MCF 10A (cell line): ENCODE measurements around the gene RIC8B. TPM values are rescaled to one million over a fixed set of nuclear protein-coding genes. Genes with fewer than 3 reads are reported as not detected.

Experiments
- BruUV-seq: library from RNA; stranded (reverse); fragments of 400-500 nt; replicated peaks from 2 replicates; lab custom pipeline; 2021; lab: Mats Ljungman, UMichigan
- CTCF ChIA-PET: fragments of 300-600 bp; sonication (Branson Sonifier 250); formaldehyde crosslinking; extraction: SDS; loops from one replicate; lab custom pipeline; 2021; ENCODE audit warnings: antibody characterized with exemption, inconsistent platforms; lab: Yijun Ruan, JAX
- POLR2A ChIA-PET: fragments of 300-600, 350-650 bp; sonication (Branson Sonifier 250); formaldehyde crosslinking; extraction: SDS; loops from one replicate; lab custom pipeline; 2020; ENCODE audit warnings: antibody characterized with exemption, inconsistent platforms; lab: Yijun Ruan, JAX
- DNase-seq: peaks from one replicate; pipeline ENCODE4 v3.0.0-alpha.2; 2018; ENCODE audit not compliant: unreplicated experiment
- H3K27ac Mint-ChIP-seq: one replicate; pipeline ENCODE4 v1.8.0; 2022; ENCODE audit warnings: mild to moderate bottlenecking, low read depth, mixed read lengths; ENCODE audit not compliant: unreplicated experiment
- H3K27me3 Mint-ChIP-seq: one replicate; pipeline ENCODE4 v1.8.0; 2022; ENCODE audit warnings: mixed read lengths; ENCODE audit not compliant: insufficient read depth, unreplicated experiment
- H3K36me3 Mint-ChIP-seq: one replicate; pipeline ENCODE4 v1.8.0; 2022; ENCODE audit warnings: mild to moderate bottlenecking, moderate library complexity, mixed read lengths; ENCODE audit not compliant: insufficient read depth, unreplicated experiment
- H3K4me1 Mint-ChIP-seq: one replicate; pipeline ENCODE4 v1.8.0; 2022; ENCODE audit warnings: mixed read lengths; ENCODE audit not compliant: insufficient read depth, unreplicated experiment
- H3K4me3 Mint-ChIP-seq: one replicate; pipeline ENCODE4 v1.8.0; 2022; ENCODE audit warnings: mild to moderate bottlenecking, moderate library complexity, mixed read lengths; ENCODE audit not compliant: unreplicated experiment
- H3K9me3 Mint-ChIP-seq: one replicate; pipeline ENCODE4 v1.8.0; 2022; ENCODE audit warnings: mixed read lengths; ENCODE audit not compliant: unreplicated experiment
- intact Hi-C: fragments of 100-400 bp; cut with micrococcal nuclease; formaldehyde crosslinking; loops from 2 replicates; pipeline ENCODE4 v1.14.1; 2022
- total RNA-seq: library from RNA; stranded (reverse); gene quantifications from 2 replicates; pipeline ENCODE4 v1.2.3, GENCODE V29; 2022
- TF ChIP-seq, protein P1 (sequence below): fragments of 200-600 bp; IDR thresholded peaks from one replicate; pipeline ENCODE4 v1.8.0; 2022; ENCODE audit warnings: antibody characterized with exemption, mild to moderate bottlenecking; ENCODE audit not compliant: unreplicated experiment

Gene RIC8B
- total RNA-seq, 1 experiment from 2014 or later, result 10.0 TPM

DNA sequence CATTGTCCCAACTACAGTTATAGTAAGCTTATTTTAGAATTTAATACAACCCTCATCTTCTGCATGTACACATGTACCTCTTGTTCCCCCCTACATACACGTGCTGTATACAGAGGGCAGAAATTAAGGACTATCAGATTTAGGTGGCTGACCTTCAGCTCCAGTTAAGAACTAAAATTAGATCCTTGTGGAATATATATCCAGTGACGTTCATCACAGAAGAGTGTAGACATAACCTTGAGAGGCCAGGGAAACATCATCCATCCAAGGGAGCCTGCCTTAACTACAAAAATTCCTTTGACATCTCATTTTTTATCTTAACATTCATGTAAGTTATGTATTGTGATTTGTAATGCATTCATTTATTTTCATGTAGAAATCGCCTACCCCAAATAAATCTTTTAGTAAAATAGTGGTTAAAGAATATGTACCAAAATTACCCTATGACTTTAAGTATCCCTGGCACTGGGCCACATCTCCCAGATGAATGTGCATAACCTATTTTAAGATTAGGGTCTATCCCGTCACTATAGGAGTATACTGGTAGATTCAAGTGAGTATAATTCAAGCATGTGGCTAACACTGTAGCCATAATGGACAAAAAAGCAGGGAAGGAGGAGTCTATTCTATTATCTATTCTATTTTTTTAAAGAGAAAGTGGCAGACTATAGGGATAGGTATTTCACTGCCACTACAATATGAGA lies 27.5 kb downstream of the RIC8B start:
- Mint-ChIP-seq H3K9me3 (no peaks in the 10 kb centered on the region), H3K4me1 (no peaks in the 10 kb centered on the region), H3K27ac (no peak overlapping the region), H3K4me3 (no peak overlapping the region), H3K36me3 (peaks cover 5% of the 10 kb centered on the region), H3K27me3 (no peaks in the 10 kb centered on the region)
- no peak for DNase-seq
- intact Hi-C loops, result no loop called here
- no TSS peak for BruUV-seq
- TF ChIP-seq, protein P1, sequence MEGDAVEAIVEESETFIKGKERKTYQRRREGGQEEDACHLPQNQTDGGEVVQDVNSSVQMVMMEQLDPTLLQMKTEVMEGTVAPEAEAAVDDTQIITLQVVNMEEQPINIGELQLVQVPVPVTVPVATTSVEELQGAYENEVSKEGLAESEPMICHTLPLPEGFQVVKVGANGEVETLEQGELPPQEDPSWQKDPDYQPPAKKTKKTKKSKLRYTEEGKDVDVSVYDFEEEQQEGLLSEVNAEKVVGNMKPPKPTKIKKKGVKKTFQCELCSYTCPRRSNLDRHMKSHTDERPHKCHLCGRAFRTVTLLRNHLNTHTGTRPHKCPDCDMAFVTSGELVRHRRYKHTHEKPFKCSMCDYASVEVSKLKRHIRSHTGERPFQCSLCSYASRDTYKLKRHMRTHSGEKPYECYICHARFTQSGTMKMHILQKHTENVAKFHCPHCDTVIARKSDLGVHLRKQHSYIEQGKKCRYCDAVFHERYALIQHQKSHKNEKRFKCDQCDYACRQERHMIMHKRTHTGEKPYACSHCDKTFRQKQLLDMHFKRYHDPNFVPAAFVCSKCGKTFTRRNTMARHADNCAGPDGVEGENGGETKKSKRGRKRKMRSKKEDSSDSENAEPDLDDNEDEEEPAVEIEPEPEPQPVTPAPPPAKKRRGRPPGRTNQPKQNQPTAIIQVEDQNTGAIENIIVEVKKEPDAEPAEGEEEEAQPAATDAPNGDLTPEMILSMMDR, result no peak
- POLR2A ChIA-PET, result interaction anchor here (0.7 to 1.3 kb wide), 3 partner anchors 11 to 426 kb away, joined by 3 to 4 read pairs (median 4); no protein-coding TSS in a partner anchor
- CTCF ChIA-PET, result interaction anchor here (0.9 to 1.3 kb wide), 2 partner anchors 27 to 39 kb away, joined by 4 read pairs; no protein-coding TSS in a partner anchor

DNA sequence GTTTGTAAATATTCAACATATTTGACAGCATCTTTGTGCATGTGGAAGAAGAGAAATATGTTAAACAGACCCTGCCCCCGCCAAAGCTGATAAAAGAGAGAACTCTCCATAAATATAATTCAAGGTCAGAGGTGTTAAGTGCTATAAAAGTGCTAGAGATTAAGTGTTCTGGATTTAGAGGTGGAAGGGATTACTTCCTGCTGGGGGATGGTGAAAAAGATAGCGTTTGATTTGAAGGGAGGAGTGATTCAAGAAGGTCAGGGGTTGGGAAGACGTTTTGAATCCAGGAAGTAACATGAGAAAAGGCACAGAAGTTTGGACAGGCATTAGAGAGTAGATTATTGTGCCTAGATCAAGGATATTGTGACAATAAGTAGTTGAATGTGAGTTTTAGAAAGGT lies 30.2 kb downstream of the RIC8B start:
- Mint-ChIP-seq H3K36me3 (no peaks in the 10 kb centered on the region), H3K27ac (no peak overlapping the region), H3K9me3 (no peaks in the 10 kb centered on the region), H3K27me3 (no peaks in the 10 kb centered on the region), H3K4me1 (no peaks in the 10 kb centered on the region), H3K4me3 (no peak overlapping the region)
- ChIA-PET POLR2A (no interaction called here), CTCF (interaction anchor here (0.6 kb wide), 1 partner anchor 15 kb away, joined by 3 read pairs; no protein-coding TSS in a partner anchor)
- no peak for DNase-seq
- intact Hi-C loops, result no loop called here
- TF ChIP-seq, protein P1, result no peak
- no TSS peak for BruUV-seq

DNA sequence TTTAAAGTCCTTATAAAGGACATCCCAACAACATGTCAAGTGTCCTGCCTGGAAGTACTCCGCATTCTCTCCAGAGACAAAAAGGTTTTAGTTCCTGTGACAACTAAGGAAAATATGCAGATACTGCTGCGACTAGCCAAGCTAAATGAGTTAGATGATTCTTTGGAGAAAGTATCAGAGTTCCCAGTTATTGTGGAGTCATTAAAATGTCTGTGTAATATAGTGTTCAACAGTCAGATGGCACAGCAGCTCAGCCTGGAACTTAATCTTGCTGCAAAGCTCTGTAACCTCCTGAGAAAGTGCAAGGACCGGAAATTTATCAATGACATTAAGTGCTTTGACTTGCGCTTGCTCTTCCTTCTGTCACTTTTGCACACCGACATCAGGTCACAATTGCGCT lies 40.2 kb downstream of the RIC8B start:
- TF ChIP-seq, protein P1, result no peak
- H3K36me3 Mint-ChIP-seq, result peaks cover 12% of the 10 kb centered on the region
- no TSS peak for BruUV-seq
- no peaks in the 10 kb centered on the region for H3K9me3 Mint-ChIP-seq
- no peak for DNase-seq
- ChIA-PET POLR2A (no interaction called here), CTCF (interaction anchor here (0.5 kb wide), 1 partner anchor 27 kb away, joined by 5 read pairs; no protein-coding TSS in a partner anchor)
- intact Hi-C loops, result no loop called here
- no peaks in the 10 kb centered on the region for H3K4me1 Mint-ChIP-seq
- H3K27ac Mint-ChIP-seq, result no peak overlapping the region
- H3K27me3 Mint-ChIP-seq, result no peaks in the 10 kb centered on the region
- no peak overlapping the region for H3K4me3 Mint-ChIP-seq

DNA sequence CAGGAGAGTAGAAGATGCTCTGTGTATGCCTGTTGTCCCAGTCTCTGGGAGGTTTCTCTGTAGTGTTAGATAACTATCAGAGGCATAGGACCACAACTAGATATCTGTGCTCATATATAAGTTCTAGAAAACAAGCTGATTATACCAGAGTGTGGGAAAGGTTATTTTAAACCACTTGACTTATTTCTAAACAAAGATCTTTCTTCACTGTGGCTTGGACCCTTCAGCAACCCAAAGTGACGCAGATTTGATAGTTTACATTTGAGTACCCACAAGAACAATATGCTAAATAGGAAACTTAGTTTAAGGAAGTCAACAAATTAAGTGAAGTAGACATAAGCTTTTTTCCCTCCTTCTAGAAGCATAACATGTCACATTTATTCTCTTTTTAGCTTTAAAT lies 41.3 kb downstream of the RIC8B start:
- TF ChIP-seq, protein P1, result no peak
- Mint-ChIP-seq H3K27ac (no peak overlapping the region), H3K36me3 (peaks cover 12% of the 10 kb centered on the region), H3K4me3 (no peak overlapping the region), H3K4me1 (no peaks in the 10 kb centered on the region), H3K9me3 (no peaks in the 10 kb centered on the region), H3K27me3 (no peaks in the 10 kb centered on the region)
- BruUV-seq, result no TSS peak
- ChIA-PET POLR2A (interaction anchor here (0.6 kb wide), 1 partner anchor 15 kb away, joined by 3 read pairs; no protein-coding TSS in a partner anchor), CTCF (interaction anchor here (0.5 to 0.7 kb wide), 3 partner anchors 87 to 589 kb away, joined by 3 to 4 read pairs (median 3); no protein-coding TSS in a partner anchor)
- intact Hi-C loops, result no loop called here
- DNase-seq, result no peak
